Loucy (cell line): Measurements from ENCODE around the gene SOS1.
"Not testable (repeated sequence)": the region's sequence is repeated elsewhere in the genome, so short reads cannot be mapped to it uniquely, and the experiment has no call there.

Experiments
- H2AFZ ChIP-seq: fragments of 200-600 bp; sonication (generic); 2 replicates; pipeline ENCODE4 v1.6.0; 2016; ENCODE audit warnings: antibody characterized with exemption, mild to moderate bottlenecking, low read length, moderate library complexity
- H3F3A ChIP-seq: fragments of 200-600 bp; 2 replicates; pipeline ENCODE4 v1.6.0; 2016; ENCODE audit warnings: antibody characterized with exemption, low read depth, mild to moderate bottlenecking
- H3K27me3 ChIP-seq: fragments of 200-600 bp; sonication (generic); 2 replicates; pipeline ENCODE4 v1.6.1; 2014; ENCODE audit warnings: low read length, mild to moderate bottlenecking; ENCODE audit not compliant: insufficient read depth, poor library complexity, severe bottlenecking
- H3K36me3 ChIP-seq: fragments of 200-600 bp; sonication (generic); 2 replicates; pipeline ENCODE4 v1.6.1; 2016; ENCODE audit warnings: low read length; ENCODE audit not compliant: insufficient read depth
- H3K4me1 ChIP-seq: fragments of 200-600 bp; sonication (generic); 2 replicates; pipeline ENCODE4 v1.5.1; 2014; ENCODE audit warnings: low read length, mild to moderate bottlenecking; ENCODE audit not compliant: insufficient read depth, poor library complexity, severe bottlenecking
- H3K4me2 ChIP-seq: fragments of 200-600 bp; sonication (generic); 2 replicates; pipeline ENCODE4 v1.6.0; 2014; ENCODE audit warnings: antibody characterized with exemption, low read length, low read depth, mild to moderate bottlenecking; ENCODE audit not compliant: poor library complexity, severe bottlenecking
- H3K4me3 ChIP-seq: fragments of 200-600 bp; sonication (generic); 2 replicates; pipeline ENCODE4 v1.5.1; 2014; ENCODE audit warnings: low read length, mild to moderate bottlenecking, mixed read lengths; ENCODE audit not compliant: poor library complexity, severe bottlenecking
- H3K79me2 ChIP-seq: fragments of 200-600 bp; sonication (generic); 2 replicates; pipeline ENCODE4 v1.6.1; 2014; ENCODE audit warnings: low read length; ENCODE audit not compliant: insufficient read depth
- H3K9ac ChIP-seq: fragments of 200-600 bp; sonication (generic); 2 replicates; pipeline ENCODE4 v1.6.0; 2014; ENCODE audit warnings: mild to moderate bottlenecking, low read depth, low read length, moderate library complexity; ENCODE audit not compliant: poor library complexity, severe bottlenecking
- H3K9me2 ChIP-seq: fragments of 200-600 bp; sonication (generic); replicated peaks from 2 replicates; pipeline ENCODE4 v1.6.1; 2016; ENCODE audit warnings: low read depth, low read length, mixed read lengths
- H3K9me3 ChIP-seq: fragments of 200-600 bp; sonication (generic); 2 replicates; pipeline ENCODE4 v1.6.1; 2014; ENCODE audit warnings: mild to moderate bottlenecking, antibody characterized with exemption, low read length, low read depth; ENCODE audit not compliant: insufficient read depth
- H4K20me1 ChIP-seq: fragments of 200-600 bp; sonication (generic); 2 replicates; pipeline ENCODE4 v1.6.0; 2014; ENCODE audit warnings: antibody characterized with exemption, low read length, mild to moderate bottlenecking; ENCODE audit not compliant: insufficient read depth, poor library complexity, severe bottlenecking
- EZH2phosphoT487 ChIP-seq: fragments of 200-600 bp; IDR thresholded peaks from 2 replicates; pipeline ENCODE4 v1.6.1; 2018; ENCODE audit warnings: antibody characterized with exemption, mild to moderate bottlenecking, moderate library complexity, borderline replicate concordance
- TF ChIP-seq, protein P1 (sequence below): fragments of 200-600 bp; sonication (generic); conservative IDR thresholded peaks from 2 replicates; pipeline ENCODE4 v1.5.1; 2014; ENCODE audit warnings: mild to moderate bottlenecking, antibody characterized with exemption, low read length

Gene SOS1

DNA sequence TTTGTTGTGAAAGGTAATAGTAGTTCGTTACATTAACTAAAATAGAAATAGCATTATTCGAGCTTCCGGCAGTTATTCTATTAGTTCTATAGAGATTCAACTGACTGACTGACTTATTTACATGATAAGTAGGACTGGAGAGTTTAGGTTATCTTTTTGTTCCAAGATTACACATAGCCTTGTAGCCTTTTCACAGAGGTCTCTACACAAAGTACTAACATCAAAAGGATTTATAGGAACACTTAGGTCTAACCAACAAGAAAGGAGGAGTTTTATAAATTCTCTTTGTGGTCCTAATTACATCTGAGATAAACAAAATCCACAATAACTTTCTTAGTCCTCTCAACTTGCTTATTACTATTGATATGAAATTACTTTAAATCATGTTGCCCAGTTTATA, 62.8 kb downstream of the SOS1 start:
- Histone ChIP-seq H3K9ac (no peak overlapping the region), H3K9me2 (no peaks in the 10 kb centered on the region), H3K79me2 (peaks cover 9% of the 10 kb centered on the region; the same call in 1 of the 2 replicates), H3K9me3 (no peaks in the 10 kb centered on the region), H3K27me3 (no peaks in the 10 kb centered on the region), H3K36me3 (peaks cover 36% of the 10 kb centered on the region), H3K4me1 (no peaks in the 10 kb centered on the region), H2AFZ (no peak overlapping the region), H3K4me2 (no peak overlapping the region), H4K20me1 (peaks cover 8% of the 10 kb centered on the region), H3K4me3 (no peak overlapping the region), H3F3A (no peaks in the 10 kb centered on the region)
- TF ChIP-seq, protein P1, sequence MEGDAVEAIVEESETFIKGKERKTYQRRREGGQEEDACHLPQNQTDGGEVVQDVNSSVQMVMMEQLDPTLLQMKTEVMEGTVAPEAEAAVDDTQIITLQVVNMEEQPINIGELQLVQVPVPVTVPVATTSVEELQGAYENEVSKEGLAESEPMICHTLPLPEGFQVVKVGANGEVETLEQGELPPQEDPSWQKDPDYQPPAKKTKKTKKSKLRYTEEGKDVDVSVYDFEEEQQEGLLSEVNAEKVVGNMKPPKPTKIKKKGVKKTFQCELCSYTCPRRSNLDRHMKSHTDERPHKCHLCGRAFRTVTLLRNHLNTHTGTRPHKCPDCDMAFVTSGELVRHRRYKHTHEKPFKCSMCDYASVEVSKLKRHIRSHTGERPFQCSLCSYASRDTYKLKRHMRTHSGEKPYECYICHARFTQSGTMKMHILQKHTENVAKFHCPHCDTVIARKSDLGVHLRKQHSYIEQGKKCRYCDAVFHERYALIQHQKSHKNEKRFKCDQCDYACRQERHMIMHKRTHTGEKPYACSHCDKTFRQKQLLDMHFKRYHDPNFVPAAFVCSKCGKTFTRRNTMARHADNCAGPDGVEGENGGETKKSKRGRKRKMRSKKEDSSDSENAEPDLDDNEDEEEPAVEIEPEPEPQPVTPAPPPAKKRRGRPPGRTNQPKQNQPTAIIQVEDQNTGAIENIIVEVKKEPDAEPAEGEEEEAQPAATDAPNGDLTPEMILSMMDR, result no peak
- no peak for TF ChIP-seq EZH2phosphoT487

DNA sequence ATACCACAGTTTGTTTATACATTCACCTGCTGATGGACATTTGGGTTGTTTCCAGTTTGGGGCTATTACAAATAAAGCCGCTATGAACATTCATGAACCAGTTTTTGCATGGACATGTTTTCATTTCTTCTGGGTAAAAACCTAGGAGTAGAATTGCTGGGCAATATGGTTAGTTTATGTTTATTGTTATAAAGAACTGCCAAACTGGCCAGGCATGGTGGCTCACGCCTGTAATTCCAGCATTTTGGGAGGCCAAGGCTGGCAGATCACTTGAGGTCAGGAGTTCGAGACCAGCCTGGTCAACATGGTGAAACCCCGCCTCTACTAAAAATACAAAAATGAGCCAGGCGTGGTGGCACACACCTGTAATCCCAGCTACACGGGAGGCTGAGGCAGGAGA, 68.2 kb downstream of the SOS1 start:
- not testable (repeated sequence) for H3K9ac ChIP-seq, H3K9me2 ChIP-seq, H3K4me1 ChIP-seq, H3K9me3 ChIP-seq, H3K79me2 ChIP-seq, H3K4me2 ChIP-seq, H3K4me3 ChIP-seq, H3K27me3 ChIP-seq, H4K20me1 ChIP-seq, H2AFZ ChIP-seq, H3F3A ChIP-seq
- peaks cover 70% of the 10 kb centered on the region for H3K36me3 ChIP-seq

DNA sequence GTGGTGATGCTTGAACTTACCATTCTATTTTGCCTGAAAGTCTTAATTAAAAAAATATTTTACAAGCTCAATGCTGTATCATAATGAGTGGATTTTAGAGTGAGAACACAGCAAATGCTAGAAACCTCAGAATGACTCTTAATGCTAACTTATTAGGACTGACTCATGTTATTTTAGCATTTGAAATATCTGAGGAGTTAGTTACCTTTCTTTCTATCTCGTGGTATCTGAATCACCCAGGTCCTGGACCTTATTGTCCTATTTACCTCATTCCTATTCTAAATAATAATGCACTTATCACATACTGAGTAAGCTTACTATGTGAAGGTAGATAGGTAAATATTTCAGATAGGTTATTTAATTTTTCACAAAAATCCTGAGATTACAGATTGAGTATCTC, 70.7 kb downstream of the SOS1 start:
- Histone ChIP-seq H3K4me2 (no peak overlapping the region), H3K4me1 (no peaks in the 10 kb centered on the region), H3K9ac (no peak overlapping the region), H3K4me3 (no peak overlapping the region), H3K9me2 (no peaks in the 10 kb centered on the region), H3K27me3 (no peaks in the 10 kb centered on the region), H4K20me1 (no peaks in the 10 kb centered on the region), H3K36me3 (peaks cover 70% of the 10 kb centered on the region), H3K9me3 (no peaks in the 10 kb centered on the region), H2AFZ (no peak overlapping the region), H3F3A (no peaks in the 10 kb centered on the region), H3K79me2 (no peaks in the 10 kb centered on the region)
- TF ChIP-seq, protein P1, result no peak
- TF ChIP-seq EZH2phosphoT487, result no peak

DNA sequence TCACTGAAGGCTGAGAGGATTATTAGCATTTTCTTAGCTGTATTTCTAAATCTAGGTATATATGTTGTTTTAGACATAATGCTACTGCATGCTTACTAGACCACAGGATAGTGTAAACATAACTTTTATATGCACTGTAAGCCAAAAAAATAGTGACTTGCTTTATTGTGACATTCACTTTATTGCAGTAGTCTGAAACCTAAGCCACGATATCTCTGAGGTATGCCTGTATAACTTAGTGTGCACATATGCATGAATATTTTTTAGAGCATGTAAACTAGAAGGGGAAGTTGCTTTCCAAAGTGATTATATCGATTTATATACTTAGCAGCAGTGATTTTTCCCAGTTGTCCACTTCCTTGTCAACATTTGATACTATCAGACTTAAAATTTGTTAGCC, 81.8 kb downstream of the SOS1 start:
- no peaks in the 10 kb centered on the region for H3K9me2 ChIP-seq

More for the DNA sequence above, 81.8 kb downstream of the SOS1 start:
- Histone ChIP-seq H2AFZ (no peak overlapping the region), H3K9ac (no peak overlapping the region), H3K4me3 (no peak overlapping the region), H3K79me2 (no peaks in the 10 kb centered on the region), H3K4me1 (no peaks in the 10 kb centered on the region), H4K20me1 (no peaks in the 10 kb centered on the region), H3K4me2 (no peak overlapping the region), H3K36me3 (no peaks in the 10 kb centered on the region; the same call in 1 of the 2 replicates), H3K27me3 (no peaks in the 10 kb centered on the region), H3F3A (0 out of 2 replicates have a peak, but pooled peaks cover 2% of the 10 kb centered on the region), H3K9me3 (no peaks in the 10 kb centered on the region)
- TF ChIP-seq, protein P1, result no peak
- TF ChIP-seq EZH2phosphoT487, result no peak
